Left ventricle myocardium inferior (tissue), 1 donor: ENCODE results near the gene EXOSC1. TPM values are rescaled to one million over a fixed set of nuclear protein-coding genes. Genes with fewer than 3 reads are reported as not detected.
A peak's percentile ranks its signal among the peaks of the same experiment; 100 is the strongest.
"Not testable (repeated sequence)": the region's sequence is repeated elsewhere in the genome, so short reads cannot be mapped to it uniquely, and the experiment has no call there.

Experiments
- DNase-seq: peaks from one replicate; pipeline ENCODE4 v3.0.0-alpha.2; 2020
- H3K27ac ChIP-seq: fragments of 200-600 bp; replicated peaks from 2 replicates; pipeline ENCODE4 v1.8.0; 2021
- H3K27me3 ChIP-seq: fragments of 200-600 bp; 2 replicates; pipeline ENCODE4 v1.8.0; 2021; ENCODE audit warnings: low read depth
- H3K36me3 ChIP-seq: fragments of 200-600 bp; 2 replicates; pipeline ENCODE4 v1.8.0; 2021
- H3K4me1 ChIP-seq: fragments of 200-600 bp; 2 replicates; pipeline ENCODE4 v1.8.0; 2021
- H3K4me3 ChIP-seq: fragments of 200-600 bp; 2 replicates; pipeline ENCODE4 v1.8.0; 2021; ENCODE audit warnings: mild to moderate bottlenecking, moderate library complexity
- H3K9me3 ChIP-seq: fragments of 200-600 bp; replicated peaks from 2 replicates; pipeline ENCODE4 v1.8.0; 2021
- intact Hi-C: fragments of 100-400 bp; cut with micrococcal nuclease; formaldehyde crosslinking; loops from one replicate; pipeline ENCODE4 v1.11.0; 2022
- total RNA-seq: library from RNA; stranded (reverse); fragmentation: NEBNext Ultra II Directional; extraction: Animal tissue kit (Norgen Biotek cat#: 25700); gene quantifications from one replicate; pipeline ENCODE4 v1.2.1, GENCODE V29; 2021
- TF ChIP-seq, protein P1 (sequence below): fragments of 200-600 bp; IDR thresholded peaks from 2 replicates; pipeline ENCODE4 v1.8.0; 2021; ENCODE audit warnings: antibody characterized with exemption, mild to moderate bottlenecking, borderline replicate concordance
- donor health status: DM: no; HTN: yes; CAD: no; lungs with severe emphysema.

The EXOSC1 gene
- total RNA-seq, 1 donor from 2014 or later: 14.9 TPM

DNA sequence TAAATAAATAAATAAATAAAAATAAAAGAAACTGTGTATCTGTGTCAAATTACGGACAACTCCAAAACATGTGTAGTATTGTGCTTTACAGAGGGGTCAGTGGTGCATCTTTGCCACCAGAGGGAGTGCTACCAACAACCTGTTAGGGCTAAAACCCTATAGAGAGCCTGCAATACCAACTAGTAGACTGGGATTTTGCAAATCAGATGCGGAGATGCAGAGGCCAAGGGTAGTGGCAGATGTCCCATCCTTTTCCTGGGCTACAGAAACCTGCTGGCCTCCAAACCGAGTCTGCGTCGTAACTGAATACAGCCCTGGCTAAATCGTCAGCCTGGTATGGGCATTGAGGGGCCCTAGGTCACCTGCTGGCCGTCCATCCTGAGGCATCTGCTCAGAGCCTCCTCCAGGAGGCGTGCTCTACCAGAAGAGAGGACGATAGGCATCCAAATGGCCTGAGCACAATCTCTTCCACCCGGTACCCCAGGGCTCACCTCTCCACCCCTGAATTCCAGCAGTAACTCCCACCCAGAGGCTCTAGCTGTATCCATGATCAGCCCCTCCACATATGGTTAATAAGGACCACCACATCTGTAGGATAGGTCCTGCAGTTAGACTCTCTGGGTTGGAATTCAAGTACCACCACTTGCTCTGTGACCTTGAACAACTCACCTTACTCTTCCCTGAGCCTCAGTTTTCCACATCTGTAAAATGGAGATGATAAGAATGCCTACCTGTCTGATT, 38.4 kb downstream of the EXOSC1 start:
- no peak for DNase-seq
- intact Hi-C loops: no loop called here
- TF ChIP-seq, protein P1, sequence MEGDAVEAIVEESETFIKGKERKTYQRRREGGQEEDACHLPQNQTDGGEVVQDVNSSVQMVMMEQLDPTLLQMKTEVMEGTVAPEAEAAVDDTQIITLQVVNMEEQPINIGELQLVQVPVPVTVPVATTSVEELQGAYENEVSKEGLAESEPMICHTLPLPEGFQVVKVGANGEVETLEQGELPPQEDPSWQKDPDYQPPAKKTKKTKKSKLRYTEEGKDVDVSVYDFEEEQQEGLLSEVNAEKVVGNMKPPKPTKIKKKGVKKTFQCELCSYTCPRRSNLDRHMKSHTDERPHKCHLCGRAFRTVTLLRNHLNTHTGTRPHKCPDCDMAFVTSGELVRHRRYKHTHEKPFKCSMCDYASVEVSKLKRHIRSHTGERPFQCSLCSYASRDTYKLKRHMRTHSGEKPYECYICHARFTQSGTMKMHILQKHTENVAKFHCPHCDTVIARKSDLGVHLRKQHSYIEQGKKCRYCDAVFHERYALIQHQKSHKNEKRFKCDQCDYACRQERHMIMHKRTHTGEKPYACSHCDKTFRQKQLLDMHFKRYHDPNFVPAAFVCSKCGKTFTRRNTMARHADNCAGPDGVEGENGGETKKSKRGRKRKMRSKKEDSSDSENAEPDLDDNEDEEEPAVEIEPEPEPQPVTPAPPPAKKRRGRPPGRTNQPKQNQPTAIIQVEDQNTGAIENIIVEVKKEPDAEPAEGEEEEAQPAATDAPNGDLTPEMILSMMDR: peak; percentile 92
- H3K4me3 ChIP-seq: peak overlapping the region; percentile 34
- H3K36me3 ChIP-seq: no peaks in the 10 kb centered on the region
- H3K27ac ChIP-seq: peak overlapping the region; percentile 36
- no peaks in the 10 kb centered on the region for H3K27me3 ChIP-seq
- H3K9me3 ChIP-seq: no peaks in the 10 kb centered on the region
- peaks cover 9% of the 10 kb centered on the region for H3K4me1 ChIP-seq

DNA sequence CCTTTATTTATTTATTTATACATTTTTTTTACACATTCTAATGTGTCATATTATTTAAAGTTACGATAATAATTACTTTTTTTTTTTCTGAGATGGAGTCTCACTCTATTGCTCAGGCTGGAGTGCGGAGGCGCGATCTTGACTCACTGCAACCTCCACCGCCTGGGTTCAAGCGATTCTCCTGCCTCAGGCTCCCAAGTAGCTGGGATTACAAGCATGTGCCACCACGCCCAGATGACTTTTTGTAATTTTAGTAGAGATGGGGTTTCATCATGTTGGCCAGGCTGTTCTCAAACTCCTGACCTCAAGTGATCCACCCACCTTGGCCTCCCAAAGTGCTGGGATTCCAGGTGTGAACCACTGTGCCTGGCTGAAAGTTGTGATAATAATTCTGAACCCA, 39.3 kb downstream of the EXOSC1 start:
- DNase-seq, H3K27ac ChIP-seq, H3K27me3 ChIP-seq, H3K4me3 ChIP-seq, H3K36me3 ChIP-seq, H3K9me3 ChIP-seq, intact Hi-C loops: not testable (repeated sequence)
- peaks cover 11% of the 10 kb centered on the region for H3K4me1 ChIP-seq

DNA sequence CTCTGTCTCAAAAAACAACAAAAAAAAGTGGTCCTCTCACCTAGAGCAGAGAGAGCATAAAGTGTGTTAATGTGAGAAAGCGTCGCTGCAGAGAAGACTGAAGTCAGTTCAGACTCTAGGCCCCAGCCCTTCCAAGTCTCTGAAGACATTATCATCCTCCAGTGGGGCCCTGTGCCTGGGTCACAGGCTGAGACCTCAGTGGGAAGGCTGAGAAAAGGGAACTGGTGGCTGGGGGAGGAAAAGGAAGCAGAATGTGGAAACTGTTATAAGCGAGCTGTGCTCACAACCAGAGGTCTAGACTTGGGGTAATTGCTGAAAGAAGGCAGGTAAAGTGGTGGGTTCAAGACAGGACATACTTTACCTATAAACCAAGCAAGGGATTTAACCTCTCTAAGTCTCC, 39.7 kb downstream of the EXOSC1 start:
- Histone ChIP-seq H3K4me3 (no peak overlapping the region), H3K4me1 (peaks cover 13% of the 10 kb centered on the region), H3K36me3 (no peaks in the 10 kb centered on the region), H3K27me3 (no peaks in the 10 kb centered on the region), H3K27ac (no peak overlapping the region), H3K9me3 (no peaks in the 10 kb centered on the region)
- DNase-seq: no peak
- TF ChIP-seq, protein P1: no peak
- intact Hi-C loops: no loop called here

DNA sequence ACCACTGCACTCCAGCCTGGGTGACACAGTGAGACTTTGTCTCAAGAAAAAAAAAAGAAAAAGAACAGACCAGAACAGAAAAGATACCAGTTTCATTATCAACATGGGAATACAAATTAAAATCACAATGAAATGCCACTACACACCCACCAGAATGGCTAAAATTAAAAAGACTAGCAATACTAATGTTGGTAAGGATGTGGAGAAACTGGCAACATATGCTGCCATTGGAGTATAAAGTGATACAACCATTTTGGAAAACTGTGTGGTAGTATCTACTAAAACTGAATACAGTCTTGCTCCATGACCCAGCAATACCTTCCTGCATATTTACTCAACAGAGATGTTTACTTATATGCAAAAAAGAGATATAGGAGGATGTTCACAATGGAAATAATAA, 41.8 kb downstream of the EXOSC1 start:
- TF ChIP-seq, protein P1: no peak
- DNase-seq: no peak
- Histone ChIP-seq H3K4me1 (peaks cover 28% of the 10 kb centered on the region), H3K27me3 (no peaks in the 10 kb centered on the region), H3K4me3 (no peak overlapping the region), H3K9me3 (no peaks in the 10 kb centered on the region), H3K36me3 (no peaks in the 10 kb centered on the region), H3K27ac (no peak overlapping the region)
- intact Hi-C loops: no loop called here

DNA sequence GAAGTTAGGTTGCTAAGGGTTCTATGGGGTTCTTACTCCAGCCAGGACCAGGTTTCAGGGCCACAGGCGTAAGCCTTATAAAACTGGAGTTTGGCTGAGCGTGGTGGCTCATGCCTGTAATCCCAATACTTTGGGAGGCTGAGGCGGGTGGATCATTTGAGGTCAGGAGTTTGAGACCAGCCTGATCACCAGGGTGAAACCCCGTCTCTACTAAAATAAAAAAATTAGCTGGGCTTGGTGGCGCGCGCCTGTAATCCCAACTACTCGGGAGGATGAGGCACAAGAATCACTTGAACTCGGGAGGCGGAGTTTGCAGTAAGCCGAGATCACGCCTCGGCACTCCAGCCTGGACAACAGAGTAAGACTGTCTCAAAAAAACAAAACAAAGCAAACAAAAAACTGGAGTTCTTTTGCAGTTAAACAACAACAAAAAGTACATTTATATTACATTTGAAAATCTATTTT, 44.3 kb downstream of the EXOSC1 start:
- H3K4me1 ChIP-seq: peaks cover 19% of the 10 kb centered on the region
- H3K27me3 ChIP-seq: no peaks in the 10 kb centered on the region
- peaks cover 11% of the 10 kb centered on the region for H3K36me3 ChIP-seq
- H3K27ac ChIP-seq: peak overlapping the region; percentile 71
- no peak for DNase-seq
- TF ChIP-seq, protein P1: no peak
- peak overlapping the region; percentile 76 for H3K4me3 ChIP-seq
- intact Hi-C loops: no loop called here
- H3K9me3 ChIP-seq: no peaks in the 10 kb centered on the region

DNA sequence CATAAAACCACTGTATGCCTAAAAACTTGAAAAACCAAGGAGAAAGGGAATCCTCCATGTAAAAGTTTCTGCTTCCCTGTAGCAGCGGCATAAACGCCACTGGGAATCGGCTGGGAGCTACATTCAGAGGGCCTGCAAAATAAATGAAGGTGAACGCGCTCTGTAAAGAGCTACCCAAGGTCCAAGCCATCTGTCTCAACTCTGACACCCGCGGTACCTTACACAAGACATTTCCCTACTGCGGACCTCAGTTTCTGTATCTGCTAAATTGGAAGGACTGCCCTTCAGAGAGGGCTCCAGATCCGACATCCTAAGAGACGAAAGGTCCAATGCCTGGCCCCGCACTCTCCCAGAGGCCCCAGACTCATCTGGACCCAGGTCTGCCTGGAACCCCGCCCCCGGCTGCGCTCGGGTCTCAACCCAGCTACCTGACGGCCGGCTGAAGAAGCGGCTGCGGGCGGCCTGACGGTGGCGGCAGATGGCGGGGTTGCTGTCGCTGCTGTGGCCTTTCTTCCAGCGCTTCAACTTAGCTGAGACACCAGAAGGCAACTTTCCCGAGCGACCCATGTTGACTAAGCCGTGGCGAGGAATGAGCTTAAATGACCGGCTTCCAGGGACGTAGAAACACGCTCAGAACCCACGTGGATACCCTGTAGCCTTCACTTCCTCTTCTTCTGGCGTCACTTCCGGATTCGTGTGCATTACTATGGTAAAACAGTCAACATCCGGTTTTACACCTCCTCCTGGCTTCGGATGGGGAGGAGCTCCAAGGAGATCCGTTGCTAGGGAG, 44.9 kb downstream of the EXOSC1 start, which contains the start of gene RRP12:
Gene RRP12, minus strand, starts transcription at position 676 of the 790 bp plus-strand sequence. Its CDS starts 109 bp downstream, at position 567.
- TF ChIP-seq, protein P1: no peak
- intact Hi-C loops: no loop called here
- peak; percentile 61 for DNase-seq
- Histone ChIP-seq H3K9me3 (no peaks in the 10 kb centered on the region), H3K27me3 (no peaks in the 10 kb centered on the region), H3K36me3 (peaks cover 17% of the 10 kb centered on the region), H3K4me3 (peak within 1 kb of the TSS; percentile 76), H3K4me1 (peaks cover 19% of the 10 kb centered on the region), H3K27ac (peak within 1 kb of the TSS; percentile 71)
